Bronchial epithelial cell (primary cell): Measurements from ENCODE around the gene ASAP2. TPM values are rescaled to one million over a fixed set of nuclear protein-coding genes. Genes with fewer than 3 reads are reported as not detected.

Experiments used
- DNase-seq: peaks from one replicate; pipeline ENCODE4 v3.0.0-alpha.2; 2010; ENCODE audit warnings: low read depth
- FAIRE-seq: peaks from 2 replicates; lab custom pipeline; 2011; peaks lifted over from hg19 to GRCh38; lab: Jason Lieb, UNC
- H3K27me3 ChIP-seq: 2 replicates; pipeline ENCODE4 v1.5.1; 2011; ENCODE audit warnings: low read length; ENCODE audit not compliant: control insufficient read depth, insufficient read depth
- H3K36me3 ChIP-seq: 2 replicates; pipeline ENCODE4 v1.5.1; 2011; ENCODE audit warnings: low read length; ENCODE audit not compliant: control insufficient read depth, insufficient read depth
- H3K4me3 ChIP-seq: 2 replicates; pipeline ENCODE4 v1.5.1; 2011; ENCODE audit warnings: mild to moderate bottlenecking, low read depth, low read length, control low read depth
- CTCF ChIP-seq: IDR thresholded peaks from 2 replicates; pipeline ENCODE4 v1.5.1; 2011; ENCODE audit warnings: mild to moderate bottlenecking, moderate library complexity, low read length, control low read depth, inconsistent platforms; ENCODE audit not compliant: insufficient read depth, severe bottlenecking
- total RNA-seq: library from RNA; depleted of rRNA; stranded (reverse); fragments of >200 nt; gene quantifications from 2 replicates; pipeline ENCODE4 v1.2.1, GENCODE V29; 2014

Gene ASAP2
- total RNA-seq, 1 donor from 2014 or later = 25.5 TPM

- no peak overlapping the region for H3K4me3 ChIP-seq
- FAIRE-seq (no peak), DNase-seq (no peak)
- H3K36me3 ChIP-seq = no peaks in the 10 kb centered on the region
- no peak for TF ChIP-seq CTCF
- no peaks in the 10 kb centered on the region for H3K27me3 ChIP-seq
Observed at GRCh38 chr2:9232166-9232479, 25.5 kb downstream of the ASAP2 start.

DNA sequence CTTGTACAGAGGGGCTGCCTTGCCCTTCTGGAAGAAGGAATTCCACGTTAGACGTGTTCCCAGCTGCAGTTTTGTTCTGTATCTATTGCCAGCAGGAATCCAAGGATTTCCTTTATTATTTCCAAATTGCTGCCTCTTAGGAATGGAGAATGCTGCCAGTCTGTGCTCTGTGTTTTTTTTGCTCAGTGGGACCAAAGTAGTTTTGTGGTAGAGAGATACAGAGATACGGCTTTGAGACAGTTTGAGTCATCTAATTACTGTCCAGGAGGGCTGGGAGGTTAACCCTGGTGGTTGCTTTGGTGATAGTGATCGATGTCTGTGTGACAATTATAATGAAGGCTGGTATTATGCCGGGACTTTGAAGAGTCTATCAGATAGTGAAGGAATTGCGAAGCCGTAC is 26.3 kb downstream of the ASAP2 start:
- Histone ChIP-seq H3K36me3 (peaks cover under 1% of the 10 kb centered on the region), H3K4me3 (no peak overlapping the region), H3K27me3 (no peaks in the 10 kb centered on the region)
- no peak for TF ChIP-seq CTCF
- DNase-seq (no peak), FAIRE-seq (no peak)

DNA sequence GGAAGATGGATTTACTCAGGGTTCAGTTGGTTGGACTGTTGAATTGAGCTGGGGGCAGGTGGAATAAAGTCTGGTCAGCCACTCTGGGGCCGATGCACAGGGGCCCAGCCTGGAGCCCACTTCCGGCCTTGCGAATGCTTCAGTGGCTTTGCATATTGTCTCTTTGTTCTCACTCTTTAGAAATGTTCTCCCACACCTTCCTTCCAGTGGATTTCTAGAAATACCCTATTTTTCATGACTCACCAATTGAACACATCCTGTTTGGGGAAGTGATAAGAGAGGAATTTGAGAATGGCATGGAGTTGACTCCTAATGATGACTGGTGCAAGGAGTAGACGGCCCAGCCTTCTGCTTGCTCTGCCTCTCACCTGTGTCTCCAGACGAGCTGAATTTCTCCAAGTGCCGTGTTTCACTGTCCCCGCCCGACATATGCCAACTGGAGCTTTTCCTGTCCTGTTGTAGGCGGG is 28.1 kb downstream of the ASAP2 start:
- Histone ChIP-seq H3K27me3 (no peaks in the 10 kb centered on the region), H3K36me3 (peaks cover 1% of the 10 kb centered on the region), H3K4me3 (no peak overlapping the region)
- no peak for TF ChIP-seq CTCF
- FAIRE-seq (no peak), DNase-seq (peak; percentile 99)

GRCh38 chr2:9235147-9236044 is 28.8 kb downstream of the ASAP2 start:
- no peak for TF ChIP-seq CTCF
- FAIRE-seq = no peak
- peak; percentile 72 for DNase-seq
- no peak overlapping the region for H3K4me3 ChIP-seq
- peaks cover 1% of the 10 kb centered on the region for H3K36me3 ChIP-seq
- no peaks in the 10 kb centered on the region for H3K27me3 ChIP-seq

DNA sequence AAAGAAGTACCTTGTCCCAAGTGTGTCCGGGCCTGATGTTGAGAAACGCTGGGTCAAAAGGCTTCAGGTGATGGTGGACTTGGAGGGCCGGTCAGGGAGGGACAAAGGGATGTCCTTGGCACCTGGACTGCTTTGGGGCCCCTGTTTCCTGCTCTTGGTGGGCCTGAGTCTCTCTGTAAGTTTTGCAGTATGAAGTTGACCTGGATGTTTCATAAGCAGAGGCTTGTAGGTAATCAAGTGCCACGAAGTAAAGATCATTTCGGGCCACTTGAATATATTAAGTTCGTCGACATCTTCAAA is 29.4 kb downstream of the ASAP2 start:
- no peaks in the 10 kb centered on the region for H3K27me3 ChIP-seq
- TF ChIP-seq CTCF = no peak
- DNase-seq (no peak), FAIRE-seq (no peak)
- H3K4me3 ChIP-seq = no peak overlapping the region
- peaks cover 1% of the 10 kb centered on the region for H3K36me3 ChIP-seq

GRCh38 chr2:9236867-9237266 is 30.3 kb downstream of the ASAP2 start:
- no peak for FAIRE-seq
- Histone ChIP-seq H3K36me3 (peaks cover 1% of the 10 kb centered on the region), H3K4me3 (no peak overlapping the region), H3K27me3 (no peaks in the 10 kb centered on the region)
- DNase-seq = no peak
- no peak for TF ChIP-seq CTCF
